Tibial nerve (tissue), 3 donors: ENCODE measurements around the gene NEIL1.

Experiments used
- CTCF ChIP-seq, 5 experiments: fragments of 200-600 bp in 3 of 5; fragments of 450-650 bp in 2 of 5; sonication (generic) in 3 of 5; IDR thresholded peaks; one replicate each; pipeline ENCODE4 v1.5.1; 2016 to 2019; ENCODE audit warnings: antibody characterized with exemption in 5 of 5, mild to moderate bottlenecking in 3 of 5, moderate library complexity in 2 of 5
- POLR2A ChIP-seq, 2 donors: fragments of 450-650 bp; IDR thresholded peaks; one replicate each; pipeline ENCODE4 v1.6.1; 2017; ENCODE audit warnings: antibody characterized with exemption in 2 of 2, mild to moderate bottlenecking in 2 of 2, moderate library complexity in 2 of 2

- TF ChIP-seq POLR2A (IDR thresholded peaks at IDR 0.05) (no peak), CTCF (IDR thresholded peaks at IDR 0.05) (no peak)
Observed at GRCh38 chr15:75358771-75359536, 12.1 kb downstream of the NEIL1 start.
